ENCODE measurements around the gene TRIM41. TPM values are rescaled to one million over a fixed set of nuclear protein-coding genes. Genes with fewer than 3 reads are reported as not detected.

The TRIM41 gene
- total RNA-seq, 1 experiment from 2014 or later: 34.2 TPM

DNA sequence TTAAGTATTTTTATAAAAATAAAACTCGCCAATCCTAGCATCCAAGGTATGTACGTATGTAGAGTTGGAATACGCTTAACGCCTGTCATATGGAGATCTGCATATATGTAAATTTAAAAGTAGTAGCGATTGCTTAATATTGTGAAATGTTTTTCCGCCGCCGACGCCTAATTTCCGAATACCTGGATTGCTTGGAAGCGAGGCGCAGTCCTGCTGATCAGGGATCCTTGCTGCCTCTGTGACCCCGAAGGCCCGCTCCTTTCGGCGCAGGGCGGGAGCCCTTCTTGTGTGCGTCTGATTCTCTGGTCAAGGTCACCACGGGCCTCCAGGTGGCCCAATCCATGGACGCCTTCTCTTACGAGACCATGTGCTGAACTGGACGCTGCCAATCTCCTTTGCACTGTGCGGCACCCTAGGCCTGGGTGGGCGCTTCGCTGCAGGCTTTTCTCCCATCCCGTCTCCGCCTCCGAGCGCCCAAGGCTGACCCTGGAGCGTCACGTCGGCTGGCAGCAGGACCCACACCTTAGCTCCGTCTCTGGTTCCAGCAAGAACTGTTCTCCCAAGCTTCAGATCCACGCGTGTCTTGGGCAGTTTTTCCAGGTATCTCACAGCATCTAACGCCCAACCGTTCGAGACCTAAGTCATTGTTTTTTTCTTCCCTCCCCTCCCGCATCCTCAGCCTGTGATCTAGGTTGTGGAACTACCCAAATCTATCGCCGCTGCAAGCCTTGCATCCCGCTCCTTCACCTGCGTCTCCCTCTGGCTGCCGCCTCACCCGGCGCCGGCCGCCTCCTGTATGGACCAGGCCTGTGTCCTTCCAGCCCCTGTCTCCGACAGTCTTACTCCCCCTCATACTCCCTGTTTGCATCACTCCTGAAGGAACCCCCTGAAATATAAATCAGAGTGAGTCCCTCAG lies 3.6 kb upstream of the TRIM41 start:
- no peak overlapping the region for H2BK20ac ChIP-seq (ENCODE audit: low read depth, low read length, poor library complexity, severe bottlenecking)
- no peak overlapping the region for H2AFZ ChIP-seq (ENCODE audit: low read length)
- H4K20me1 ChIP-seq (ENCODE audit: control insufficient read depth, insufficient read depth, insufficient read length): no peaks in the 10 kb centered on the region
- no peak overlapping the region for H4K5ac ChIP-seq (ENCODE audit: insufficient read length, low read depth, low read length)
- H3K4me3 Mint-ChIP-seq: peak overlapping the region; percentile 58 to 77
- H3K14ac ChIP-seq (ENCODE audit: insufficient read depth, low read length): no peak overlapping the region
- H3K4me2 ChIP-seq (ENCODE audit: insufficient read depth, insufficient read length, low read length): no peak overlapping the region
- no CpG with 5 or more reads among the region's 49 CpGs for WGBS (ENCODE audit: extremely low coverage, insufficient read length, low lambda C conversion rate)
- H2AK5ac ChIP-seq (ENCODE audit: insufficient read length, low read length): no peak overlapping the region
- H4K91ac ChIP-seq (ENCODE audit: insufficient read length, low read depth, low read length): no peak overlapping the region
- peaks cover 25 to 31% of the 10 kb centered on the region in 2 experiments for H3K4me1 Mint-ChIP-seq
- H3K79me1 ChIP-seq (ENCODE audit: insufficient read depth, low read depth, low read length, poor library complexity, severe bottlenecking): no peaks in the 10 kb centered on the region
- H3K23ac ChIP-seq (ENCODE audit: insufficient read length, low read depth, low read length): no peak overlapping the region
- H3K4me1 ChIP-seq (ENCODE audit: insufficient read depth, low read length): no peaks in the 10 kb centered on the region; the same call in 1 of the 2 replicates
- H3T11ph ChIP-seq (ENCODE audit: low read length): no peak overlapping the region
- no peak overlapping the region for H3K18ac ChIP-seq (ENCODE audit: insufficient read length, low read depth, low read length)
- DNase-seq: peak; percentile 44
- no peak overlapping the region for H3K56ac ChIP-seq (ENCODE audit: insufficient read length, low read depth, low read length)
- 0 out of 7 replicates have a peak overlapping the region, but pooled peaks of 1 of the 3 experiments have one; percentile 36 for H3K27ac Mint-ChIP-seq
- H3K23me2 ChIP-seq (ENCODE audit: insufficient read length, low read depth, low read length, poor library complexity, severe bottlenecking): peaks cover 15% of the 10 kb centered on the region
- H2BK5ac ChIP-seq (ENCODE audit: insufficient read length, low read length): no peak overlapping the region
- TF ChIP-seq, protein P1, sequence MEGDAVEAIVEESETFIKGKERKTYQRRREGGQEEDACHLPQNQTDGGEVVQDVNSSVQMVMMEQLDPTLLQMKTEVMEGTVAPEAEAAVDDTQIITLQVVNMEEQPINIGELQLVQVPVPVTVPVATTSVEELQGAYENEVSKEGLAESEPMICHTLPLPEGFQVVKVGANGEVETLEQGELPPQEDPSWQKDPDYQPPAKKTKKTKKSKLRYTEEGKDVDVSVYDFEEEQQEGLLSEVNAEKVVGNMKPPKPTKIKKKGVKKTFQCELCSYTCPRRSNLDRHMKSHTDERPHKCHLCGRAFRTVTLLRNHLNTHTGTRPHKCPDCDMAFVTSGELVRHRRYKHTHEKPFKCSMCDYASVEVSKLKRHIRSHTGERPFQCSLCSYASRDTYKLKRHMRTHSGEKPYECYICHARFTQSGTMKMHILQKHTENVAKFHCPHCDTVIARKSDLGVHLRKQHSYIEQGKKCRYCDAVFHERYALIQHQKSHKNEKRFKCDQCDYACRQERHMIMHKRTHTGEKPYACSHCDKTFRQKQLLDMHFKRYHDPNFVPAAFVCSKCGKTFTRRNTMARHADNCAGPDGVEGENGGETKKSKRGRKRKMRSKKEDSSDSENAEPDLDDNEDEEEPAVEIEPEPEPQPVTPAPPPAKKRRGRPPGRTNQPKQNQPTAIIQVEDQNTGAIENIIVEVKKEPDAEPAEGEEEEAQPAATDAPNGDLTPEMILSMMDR (conservative IDR thresholded peaks at IDR 0.05): no peak
- no peak overlapping the region for H4K8ac ChIP-seq (replicated peaks; ENCODE audit: insufficient read length, low read depth, low read length)
- H3K9me3 Mint-ChIP-seq: peaks cover 0 to 8% of the 10 kb centered on the region in 2 experiments; a peak in 2 of 5 replicates
- no peak overlapping the region for H3K27ac ChIP-seq (ENCODE audit: insufficient read length, low read depth, low read length)
- no peak overlapping the region for H2BK15ac ChIP-seq (ENCODE audit: low read depth, low read length)
- H3K9me3 ChIP-seq (ENCODE audit: control insufficient read depth, low read depth, low read length): no peaks in the 10 kb centered on the region
- no peak overlapping the region for H2BK12ac ChIP-seq (ENCODE audit: insufficient read length, low read depth, low read length)
- H2BK120ac ChIP-seq (ENCODE audit: low read depth, low read length, poor library complexity, severe bottlenecking): no peak overlapping the region
- no peak overlapping the region for H3K4ac ChIP-seq (ENCODE audit: low read depth, low read length)
- peaks cover 36% of the 10 kb centered on the region for H3K27me3 Mint-ChIP-seq (ENCODE audit: low read depth)
- H3K9ac ChIP-seq (ENCODE audit: extremely low read depth, insufficient read length, low read length): no peak overlapping the region
- H3K27me3 ChIP-seq (ENCODE audit: insufficient read depth, low read length): no peaks in the 10 kb centered on the region; the same call in 1 of the 2 replicates
- H3K36me3 Mint-ChIP-seq (ENCODE audit: insufficient read depth in 1 of 3, low read depth in 3 of 3): peaks cover 2 to 3% (median 3%) of the 10 kb centered on the region in 3 experiments; a peak in 4 of 7 replicates
- no peaks in the 10 kb centered on the region for H3K79me2 ChIP-seq (ENCODE audit: insufficient read depth, low read length)

Measured in H9 (cell line).